GM20000 (cell line): ENCODE data around the gene IGFBPL1.
"Not testable (repeated sequence)": the region's sequence is repeated elsewhere in the genome, so short reads cannot be mapped to it uniquely, and the experiment has no call there.

Experiments used
- DNase-seq: peaks from one replicate; pipeline ENCODE4 v3.0.0; 2012; ENCODE audit warnings: low spot score
- TF ChIP-seq, protein P1 (sequence below): IDR thresholded peaks from 2 replicates; pipeline ENCODE4 v1.5.1; 2012; ENCODE audit warnings: mild to moderate bottlenecking, control low read depth; ENCODE audit errors: extremely low read depth, missing control alignments

Gene IGFBPL1

DNA sequence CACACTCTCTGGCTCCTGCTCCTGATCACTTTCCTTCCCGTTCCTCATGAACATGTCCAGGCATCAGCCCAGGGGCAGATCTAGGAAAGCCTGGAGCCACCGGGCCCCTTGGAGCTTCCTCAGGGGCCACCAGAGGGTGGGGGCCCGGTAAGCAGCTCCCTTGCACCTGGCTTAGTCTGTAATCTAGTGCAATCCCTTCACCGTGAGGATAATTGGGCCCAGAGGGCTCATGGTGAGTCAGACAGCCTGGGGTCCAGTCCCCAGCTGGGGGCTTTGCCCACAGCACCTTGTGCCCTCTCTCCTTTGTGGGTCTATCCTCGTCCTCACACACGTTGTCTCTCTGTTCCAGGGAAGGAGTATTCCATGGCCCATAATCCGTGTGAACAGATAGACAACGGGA, 42.1 kb downstream of the IGFBPL1 start:
- TF ChIP-seq, protein P1, sequence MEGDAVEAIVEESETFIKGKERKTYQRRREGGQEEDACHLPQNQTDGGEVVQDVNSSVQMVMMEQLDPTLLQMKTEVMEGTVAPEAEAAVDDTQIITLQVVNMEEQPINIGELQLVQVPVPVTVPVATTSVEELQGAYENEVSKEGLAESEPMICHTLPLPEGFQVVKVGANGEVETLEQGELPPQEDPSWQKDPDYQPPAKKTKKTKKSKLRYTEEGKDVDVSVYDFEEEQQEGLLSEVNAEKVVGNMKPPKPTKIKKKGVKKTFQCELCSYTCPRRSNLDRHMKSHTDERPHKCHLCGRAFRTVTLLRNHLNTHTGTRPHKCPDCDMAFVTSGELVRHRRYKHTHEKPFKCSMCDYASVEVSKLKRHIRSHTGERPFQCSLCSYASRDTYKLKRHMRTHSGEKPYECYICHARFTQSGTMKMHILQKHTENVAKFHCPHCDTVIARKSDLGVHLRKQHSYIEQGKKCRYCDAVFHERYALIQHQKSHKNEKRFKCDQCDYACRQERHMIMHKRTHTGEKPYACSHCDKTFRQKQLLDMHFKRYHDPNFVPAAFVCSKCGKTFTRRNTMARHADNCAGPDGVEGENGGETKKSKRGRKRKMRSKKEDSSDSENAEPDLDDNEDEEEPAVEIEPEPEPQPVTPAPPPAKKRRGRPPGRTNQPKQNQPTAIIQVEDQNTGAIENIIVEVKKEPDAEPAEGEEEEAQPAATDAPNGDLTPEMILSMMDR, result no peak
- no peak for DNase-seq

- no peak for DNase-seq
These were observed 43.3 kb downstream of the IGFBPL1 start for GRCh38 chr9:38380872-38381534.

DNA sequence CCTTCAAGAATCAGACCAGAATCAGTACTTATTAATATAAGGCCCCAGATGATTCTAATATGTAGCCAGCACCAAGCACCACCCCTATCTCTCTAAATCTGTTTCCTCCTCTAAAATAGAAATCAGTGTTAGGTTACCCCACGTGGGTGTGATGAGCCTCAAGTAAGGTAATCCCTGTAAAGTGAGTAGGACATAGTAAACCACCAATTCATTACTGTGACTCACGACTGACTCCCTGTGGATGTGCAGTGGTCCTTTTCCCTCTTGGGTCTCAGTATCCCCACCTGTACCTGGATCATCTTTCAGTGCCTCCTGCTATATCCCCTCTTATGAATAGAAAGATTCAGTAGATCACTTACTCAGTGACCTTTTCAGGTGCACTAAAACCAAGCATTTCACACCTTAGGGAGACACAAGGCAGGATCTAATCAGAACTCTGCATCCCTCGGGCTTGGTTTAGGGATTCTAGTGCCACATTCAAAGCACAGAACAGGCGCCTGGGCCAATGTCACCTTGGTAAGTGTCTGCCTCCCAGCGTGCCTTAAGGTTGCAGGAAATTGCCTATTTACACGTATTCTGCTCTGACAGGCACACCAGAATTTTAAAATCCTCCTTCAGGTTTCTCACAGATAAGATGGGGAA, 43.9 kb downstream of the IGFBPL1 start:
- no peak for DNase-seq
- TF ChIP-seq, protein P1, result no peak

More at GRCh38 chr9:38380872-38381534, 43.3 kb downstream of the IGFBPL1 start:
- TF ChIP-seq, protein P1, result no peak

DNA sequence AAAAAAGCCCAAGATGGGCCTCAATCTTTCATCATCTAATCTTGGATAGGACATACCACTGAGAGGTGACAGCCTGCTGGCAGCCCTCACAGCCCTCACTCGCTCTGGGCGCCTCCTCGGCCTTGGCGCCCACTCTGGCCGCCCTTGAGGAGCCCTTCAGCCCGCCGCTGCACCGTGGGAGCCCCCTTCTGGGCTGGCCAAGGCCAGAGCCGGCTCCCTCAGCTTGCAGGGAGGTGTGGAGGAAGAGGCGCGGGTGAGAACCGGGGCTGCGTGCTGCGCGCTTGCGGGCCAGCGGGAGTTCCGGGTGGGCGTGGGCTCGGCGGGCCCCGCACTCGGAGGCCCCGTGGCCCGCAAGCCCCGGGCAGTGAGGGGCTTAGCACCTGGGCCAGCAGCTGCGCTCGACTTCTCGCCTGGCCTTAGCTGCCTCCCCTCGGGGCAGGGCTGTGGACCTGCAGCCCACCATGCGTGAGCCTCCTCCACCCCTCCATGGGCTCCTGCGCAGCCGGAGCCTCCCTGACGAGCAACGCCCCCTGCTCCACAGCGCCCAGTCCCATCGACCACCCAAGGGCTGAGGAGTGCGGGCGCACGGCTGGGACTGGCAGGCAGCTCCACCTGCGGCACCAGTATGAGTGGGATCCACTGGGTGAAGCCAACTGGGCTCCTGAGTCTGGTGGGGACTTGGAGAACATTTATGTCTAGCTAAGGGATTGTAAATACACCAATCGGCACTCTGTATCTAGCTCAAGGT, 46.7 kb downstream of the IGFBPL1 start:
- DNase-seq, result not testable (repeated sequence)

GRCh38 chr9:38376021-38376670, 48.1 kb downstream of the IGFBPL1 start:
- TF ChIP-seq, protein P1, result no peak

GRCh38 chr9:38375572-38375963, 48.7 kb downstream of the IGFBPL1 start:
- TF ChIP-seq, protein P1, result no peak
- DNase-seq, result no peak

More at GRCh38 chr9:38376021-38376670, 48.1 kb downstream of the IGFBPL1 start:
- DNase-seq, result no peak

- no peak for DNase-seq
- TF ChIP-seq, protein P1, result no peak
These were observed 49.2 kb downstream of the IGFBPL1 start for GRCh38 chr9:38374847-38375571.
